HFFc6 (cell line): ENCODE measurements around the gene RAB11FIP4. TPM values are rescaled to one million over a fixed set of nuclear protein-coding genes. Genes with fewer than 3 reads are reported as not detected.

Source experiments
- DNase-seq: peaks from one replicate; pipeline ENCODE4 v3.0.0-alpha.2; 2018
- H3K27ac Mint-ChIP-seq: 2 replicates; pipeline ENCODE4 v1.8.0; 2020; ENCODE audit warnings: mild to moderate bottlenecking, mixed read lengths
- H3K27me3 Mint-ChIP-seq: 2 replicates; pipeline ENCODE4 v1.8.0; 2021; ENCODE audit warnings: mild to moderate bottlenecking, moderate library complexity, mixed read lengths; ENCODE audit not compliant: insufficient read depth
- H3K36me3 Mint-ChIP-seq: 2 replicates; pipeline ENCODE4 v1.8.0; 2021; ENCODE audit warnings: low read depth, mixed read lengths
- H3K4me1 Mint-ChIP-seq: 2 replicates; pipeline ENCODE4 v1.8.0; 2020; ENCODE audit warnings: low read depth, mixed read lengths
- H3K4me3 Mint-ChIP-seq: 2 replicates; pipeline ENCODE4 v1.8.0; 2020; ENCODE audit warnings: mild to moderate bottlenecking, moderate library complexity, mixed read lengths
- H3K9me3 Mint-ChIP-seq: 2 replicates; pipeline ENCODE4 v1.8.0; 2020; ENCODE audit warnings: mild to moderate bottlenecking, mixed read lengths
- CTCF ChIP-seq: fragments of 200-600 bp; sonication (generic); IDR thresholded peaks from 2 replicates; pipeline ENCODE4 v1.5.0; 2021; ENCODE audit warnings: antibody characterized with exemption, mild to moderate bottlenecking
- total RNA-seq, 6 experiments: library from RNA; stranded (reverse); fragmentation: NEBNext Ultra II Directional; extraction: Animal tissue kit (Norgen Biotek cat#: 25700); gene quantifications; 2 replicates in 1 of 6; 3 replicates in 5 of 6; pipeline ENCODE4 v1.2.3, GENCODE V29; 2021

Gene RAB11FIP4
- total RNA-seq, 6 experiments from 2014 or later: 0.02 to 0.38 (median 0.09) TPM

GRCh38 chr17:31488264-31488981 is 96.9 kb downstream of the RAB11FIP4 start:
- H3K36me3 Mint-ChIP-seq: no peaks in the 10 kb centered on the region
- peaks cover 45% of the 10 kb centered on the region for H3K27me3 Mint-ChIP-seq
- no peak for TF ChIP-seq CTCF
- no peak overlapping the region for H3K27ac Mint-ChIP-seq
- DNase-seq: no peak
- H3K9me3 Mint-ChIP-seq: no peaks in the 10 kb centered on the region
- H3K4me3 Mint-ChIP-seq: peak overlapping the region; percentile 72
- peaks cover 13% of the 10 kb centered on the region for H3K4me1 Mint-ChIP-seq

GRCh38 chr17:31488982-31489294 is 97.5 kb downstream of the RAB11FIP4 start:
- H3K27me3 Mint-ChIP-seq: peaks cover 47% of the 10 kb centered on the region
- H3K9me3 Mint-ChIP-seq: no peaks in the 10 kb centered on the region
- peaks cover 13% of the 10 kb centered on the region for H3K4me1 Mint-ChIP-seq
- H3K4me3 Mint-ChIP-seq: peak overlapping the region; percentile 72
- no peak for TF ChIP-seq CTCF
- no peaks in the 10 kb centered on the region for H3K36me3 Mint-ChIP-seq
- no peak overlapping the region for H3K27ac Mint-ChIP-seq
- no peak for DNase-seq

- H3K4me1 Mint-ChIP-seq: peaks cover 13% of the 10 kb centered on the region
- H3K36me3 Mint-ChIP-seq: no peaks in the 10 kb centered on the region
- H3K27me3 Mint-ChIP-seq: peaks cover 47% of the 10 kb centered on the region
- H3K9me3 Mint-ChIP-seq: no peaks in the 10 kb centered on the region
- no peak overlapping the region for H3K27ac Mint-ChIP-seq
- no peak for TF ChIP-seq CTCF
- H3K4me3 Mint-ChIP-seq: no peak overlapping the region
- DNase-seq: no peak
These were observed 98.0 kb downstream of the RAB11FIP4 start for GRCh38 chr17:31489295-31490018.

- H3K27me3 Mint-ChIP-seq: peaks cover 47% of the 10 kb centered on the region
- no peak for TF ChIP-seq CTCF
- peaks cover 13% of the 10 kb centered on the region for H3K4me1 Mint-ChIP-seq
- H3K4me3 Mint-ChIP-seq: no peak overlapping the region
- H3K27ac Mint-ChIP-seq: no peak overlapping the region
- no peak for DNase-seq
- H3K9me3 Mint-ChIP-seq: no peaks in the 10 kb centered on the region
- H3K36me3 Mint-ChIP-seq: no peaks in the 10 kb centered on the region
These were observed 98.7 kb downstream of the RAB11FIP4 start for GRCh38 chr17:31490019-31490650.

GRCh38 chr17:31490671-31491375 is 99.3 kb downstream of the RAB11FIP4 start:
- DNase-seq: no peak
- Mint-ChIP-seq H3K4me1 (peaks cover 13% of the 10 kb centered on the region), H3K27me3 (peaks cover 47% of the 10 kb centered on the region), H3K9me3 (no peaks in the 10 kb centered on the region), H3K27ac (no peak overlapping the region), H3K4me3 (no peak overlapping the region), H3K36me3 (no peaks in the 10 kb centered on the region)
- TF ChIP-seq CTCF: no peak
